H1 (cell line): ENCODE data around the gene ZSWIM4. TPM values are rescaled to one million over a fixed set of nuclear protein-coding genes. Genes with fewer than 3 reads are reported as not detected.
A peak's percentile ranks its signal among the peaks of the same experiment; 100 is the strongest.

Source experiments
- CTCF ChIA-PET: fragments of 300-600 bp; sonication (Branson Sonifier 250); formaldehyde crosslinking; loops from one replicate; lab custom pipeline; 2021; ENCODE audit not compliant: partially characterized antibody; lab: Charles Lee
- POLR2A ChIA-PET: fragments of 300-600 bp; sonication (Branson Sonifier 250); formaldehyde crosslinking; loops from one replicate; lab custom pipeline; 2021; ENCODE audit warnings: inconsistent platforms; ENCODE audit not compliant: partially characterized antibody; lab: Charles Lee
- DNase-seq, 2 experiments: peaks; one replicate each; pipeline versions ENCODE4 v3.0.0 to v3.0.0-alpha.2; 2010 to 2022; ENCODE audit warnings: low spot score in 2 of 2, low read depth in 1 of 2, mixed read lengths in 1 of 2
- FAIRE-seq: peaks from 2 replicates; lab custom pipeline; 2011; peaks lifted over from hg19 to GRCh38; lab: Jason Lieb, UNC
- H2AFZ ChIP-seq: 2 replicates; pipeline ENCODE4 v1.8.1; 2012; ENCODE audit warnings: low read length, inconsistent platforms
- H2AK5ac ChIP-seq: 2 replicates; pipeline ENCODE4 v1.6.1; 2013; ENCODE audit warnings: low read depth, low read length
- H2BK120ac ChIP-seq: replicated peaks from 2 replicates; pipeline ENCODE3; 2013; ENCODE audit warnings: low read depth, low read length, inconsistent platforms
- H2BK12ac ChIP-seq: 2 replicates; pipeline ENCODE4 v1.6.1; 2013; ENCODE audit warnings: low read depth, low read length
- H2BK15ac ChIP-seq: 2 replicates; pipeline ENCODE4 v1.6.1; 2013; ENCODE audit warnings: low read length
- H2BK20ac ChIP-seq: 2 replicates; pipeline ENCODE4 v1.6.1; 2013; ENCODE audit warnings: low read length
- H2BK5ac ChIP-seq: 2 replicates; pipeline ENCODE4 v1.6.1; 2013; ENCODE audit warnings: low read depth, low read length
- H3K14ac ChIP-seq: 2 replicates; pipeline ENCODE4 v1.6.1; 2013; ENCODE audit warnings: inconsistent platforms; ENCODE audit not compliant: insufficient read length
- H3K18ac ChIP-seq: 2 replicates; pipeline ENCODE4 v1.6.1; 2013; ENCODE audit warnings: low read length; ENCODE audit errors: extremely low read depth
- H3K23ac ChIP-seq: 2 replicates; pipeline ENCODE4 v1.6.1; 2013; ENCODE audit warnings: inconsistent platforms; ENCODE audit not compliant: insufficient read length
- H3K23me2 ChIP-seq: 2 replicates; pipeline ENCODE4 v1.6.1; 2013; ENCODE audit warnings: low read depth, low read length
- H3K27ac ChIP-seq: 2 replicates; pipeline ENCODE4 v1.6.1; 2011; ENCODE audit warnings: low read depth, low read length, inconsistent platforms
- H3K27me3 ChIP-seq, 4 experiments: replicated peaks in 1 of 4; 1 replicate in 1 of 4; 2 replicates in 3 of 4; pipeline versions ENCODE4 v1.6.1 to v1.8.1; 2011 to 2013; ENCODE audit warnings: low read length in 3 of 4, mild to moderate bottlenecking in 3 of 4, inconsistent platforms in 2 of 4, mixed read lengths in 2 of 4, moderate library complexity in 1 of 4; ENCODE audit not compliant: control insufficient read depth in 3 of 4, insufficient read depth in 3 of 4; ENCODE audit errors: extremely low read depth in 1 of 4
- H3K36me3 ChIP-seq, 4 experiments: 2 replicates each; pipeline versions ENCODE4 v1.6.1 to v1.8.1; 2011 to 2013; ENCODE audit warnings: mild to moderate bottlenecking in 4 of 4, low read length in 3 of 4, moderate library complexity in 2 of 4, control low read depth in 1 of 4, inconsistent platforms in 1 of 4; ENCODE audit not compliant: insufficient read depth in 4 of 4, control insufficient read depth in 2 of 4
- H3K4ac ChIP-seq: replicated peaks from 2 replicates; pipeline ENCODE3; 2013; ENCODE audit warnings: low read length, low read depth, mixed read lengths, inconsistent platforms; ENCODE audit not compliant: insufficient read length
- H3K4me1 ChIP-seq, 4 experiments: replicated peaks in 1 of 4; 1 replicate in 1 of 4; 2 replicates in 3 of 4; pipeline versions ENCODE4 v1.6.1 to v1.8.1; 2011 to 2013; ENCODE audit warnings: low read length in 3 of 4, inconsistent platforms in 2 of 4, mixed read lengths in 1 of 4; ENCODE audit not compliant: insufficient read depth in 4 of 4, control insufficient read depth in 3 of 4
- H3K4me2 ChIP-seq, 2 experiments: 2 replicates each; pipeline versions ENCODE4 v1.6.1 to v1.8.1; 2011 to 2013; ENCODE audit warnings: low read depth in 2 of 2, low read length in 2 of 2, control low read depth in 1 of 2, inconsistent platforms in 1 of 2, mild to moderate bottlenecking in 1 of 2; ENCODE audit not compliant: insufficient read depth in 1 of 2
- H3K4me3 ChIP-seq, 4 experiments: fragments of 200-600, 300-600 bp in 1 of 4; sonication (generic), shearing (Covaris generic), sonication (Bioruptor Twin) in 1 of 4; 2 replicates each; pipeline versions ENCODE4 v1.5.1 to v1.8.1; 2011 to 2016; ENCODE audit warnings: low read length in 4 of 4, low read depth in 3 of 4, control low read depth in 2 of 4, inconsistent platforms in 2 of 4, mild to moderate bottlenecking in 2 of 4, mixed read lengths in 1 of 4, moderate library complexity in 1 of 4; ENCODE audit not compliant: insufficient read depth in 2 of 4; ENCODE audit errors: extremely low read depth in 1 of 4
- H3K56ac ChIP-seq: replicated peaks from 2 replicates; pipeline ENCODE3; 2013; ENCODE audit warnings: low read depth, mild to moderate bottlenecking, mixed read lengths, low read length, inconsistent platforms; ENCODE audit not compliant: insufficient read length
- H3K79me1 ChIP-seq: 2 replicates; pipeline ENCODE4 v1.6.1; 2013; ENCODE audit warnings: low read depth, low read length, control low read depth
- H3K79me2 ChIP-seq, 2 experiments: 2 replicates each; pipeline versions ENCODE4 v1.6.1 to v1.8.1; 2012 to 2013; ENCODE audit warnings: low read length in 2 of 2, mild to moderate bottlenecking in 2 of 2, inconsistent platforms in 1 of 2; ENCODE audit not compliant: insufficient read depth in 2 of 2, control insufficient read depth in 1 of 2
- H3K9ac ChIP-seq, 4 experiments: replicated peaks in 1 of 4; 1 replicate in 1 of 4; 2 replicates in 3 of 4; pipeline versions ENCODE4 v1.6.1 to v1.8.1; 2011 to 2013; ENCODE audit warnings: low read depth in 3 of 4, low read length in 3 of 4, control low read depth in 2 of 4, mild to moderate bottlenecking in 2 of 4, moderate library complexity in 2 of 4, inconsistent platforms in 1 of 4; ENCODE audit errors: extremely low read depth in 1 of 4
- H3K9me3 ChIP-seq, 2 experiments: 2 replicates each; pipeline versions ENCODE4 v1.6.1 to v1.8.1; 2012 to 2013; ENCODE audit warnings: mild to moderate bottlenecking in 2 of 2, moderate library complexity in 2 of 2, control low read depth in 1 of 2, inconsistent platforms in 1 of 2, low read depth in 1 of 2, low read length in 1 of 2, mixed read lengths in 1 of 2; ENCODE audit not compliant: insufficient read depth in 2 of 2
- H4K20me1 ChIP-seq, 2 experiments: replicated peaks in 1 of 2; 2 replicates each; pipeline versions ENCODE3 to v1.8.1; 2011 to 2013; ENCODE audit warnings: inconsistent platforms in 2 of 2, low read length in 2 of 2, mild to moderate bottlenecking in 1 of 2; ENCODE audit not compliant: insufficient read depth in 2 of 2, control insufficient read depth in 1 of 2
- H4K5ac ChIP-seq: 2 replicates; pipeline ENCODE4 v1.6.1; 2013; ENCODE audit warnings: low read length, low read depth, mixed read lengths, inconsistent platforms; ENCODE audit not compliant: insufficient read length
- H4K8ac ChIP-seq: 2 replicates; pipeline ENCODE4 v1.8.0; 2013; ENCODE audit warnings: mild to moderate bottlenecking, moderate library complexity, low read length, inconsistent platforms; ENCODE audit not compliant: insufficient read depth; ENCODE audit errors: extremely low read depth
- H4K91ac ChIP-seq: replicated peaks from 2 replicates; pipeline ENCODE3; 2013; ENCODE audit warnings: low read length, mixed read lengths, inconsistent platforms; ENCODE audit not compliant: insufficient read length
- CEBPB ChIP-seq: IDR thresholded peaks from 2 replicates; pipeline ENCODE4 v1.6.1; 2012; ENCODE audit warnings: low read depth, low read length
- CHD1 ChIP-seq: IDR thresholded peaks from 2 replicates; pipeline ENCODE4 v1.6.1; 2012; ENCODE audit warnings: low read depth, low read length, improper control_type of control experiment
- EZH2 ChIP-seq: fragments of 200-600 bp; sonication (generic); IDR thresholded peaks from 2 replicates; pipeline ENCODE4 v1.7.1; 2012; ENCODE audit warnings: low read depth, mild to moderate bottlenecking, moderate library complexity, low read length, inconsistent platforms; ENCODE audit not compliant: severe bottlenecking
- KDM5A ChIP-seq: fragments of 200-600 bp; IDR thresholded peaks from 2 replicates; pipeline ENCODE4 v1.7.1; 2012; ENCODE audit warnings: mild to moderate bottlenecking, low read length, inconsistent platforms, mixed read lengths
- MAFK ChIP-seq: IDR thresholded peaks from 2 replicates; pipeline ENCODE4 v1.6.1; 2012; ENCODE audit warnings: low read depth, mild to moderate bottlenecking, improper control_type of control experiment, low read length
- POLR2A ChIP-seq, 2 experiments: IDR thresholded peaks; 1 replicate in 1 of 2; 2 replicates in 1 of 2; pipeline ENCODE4 v1.6.1; 2011; ENCODE audit warnings: low read depth in 2 of 2, low read length in 2 of 2, mild to moderate bottlenecking in 2 of 2; ENCODE audit errors: control extremely low read depth in 1 of 2
- SIN3A ChIP-seq, 2 experiments: IDR thresholded peaks in 1 of 2; conservative IDR thresholded peaks in 1 of 2; 2 replicates each; pipeline ENCODE4 v1.6.1; 2011 to 2012; ENCODE audit warnings: low read length in 2 of 2, improper control_type of control experiment in 1 of 2, low read depth in 1 of 2, mild to moderate bottlenecking in 1 of 2
- SP2 ChIP-seq: IDR thresholded peaks from 2 replicates; pipeline ENCODE4 v1.6.1; 2012; ENCODE audit warnings: mild to moderate bottlenecking, low read length, inconsistent platforms
- SP4 ChIP-seq: IDR thresholded peaks from 2 replicates; pipeline ENCODE4 v1.6.1; 2012; ENCODE audit warnings: low read length, inconsistent platforms
- TAF1 ChIP-seq: IDR thresholded peaks from 2 replicates; pipeline ENCODE4 v1.6.1; 2011; ENCODE audit warnings: mild to moderate bottlenecking, low read depth, low read length
- WGBS, 2 experiments: shearing (Covaris generic) in 1 of 2; methylation state at CpG; one replicate each; pipeline versions ENCODE4 v1.1.6 to v1.1.7; 2013 to 2015; ENCODE audit warnings: low lambda C conversion rate in 2 of 2, mixed read lengths in 2 of 2, inconsistent platforms in 1 of 2, low coverage in 1 of 2, missing lambda C conversion rate in 1 of 2; ENCODE audit not compliant: insufficient replicate concordance in 2 of 2, insufficient coverage in 1 of 2, insufficient read length in 1 of 2; ENCODE audit errors: extremely low coverage in 1 of 2, missing lambda C conversion rate in 1 of 2; 5-methylcytosine and 5-hydroxymethylcytosine counted together
- polyA plus RNA-seq, 7 experiments: library from polyadenylated mRNA; depleted of rRNA in 3 of 7; stranded (reverse) in 5 of 7; unstranded in 2 of 7; fragments of >200 nt in 5 of 7; fragments of 200-250 nt in 2 of 7; gene quantifications; 1 replicate in 5 of 7; 2 replicates in 1 of 7; 4 replicates in 1 of 7; pipeline versions ENCODE4 v1.2.1 to v1.2.3, GENCODE V29; 2011 to 2013; ENCODE audit warnings: missing spikeins in 2 of 7, mixed read lengths in 2 of 7
- total RNA-seq: library from RNA; stranded (reverse); fragmentation: NEBNext Ultra II Directional; extraction: Animal tissue kit (Norgen Biotek cat#: 25700); gene quantifications from 2 replicates; pipeline ENCODE4 v1.2.1, GENCODE V29; 2021
- TF ChIP-seq, protein P1 (sequence below): IDR thresholded peaks from 2 replicates; pipeline ENCODE4 v1.6.1; 2012; ENCODE audit warnings: low read length, inconsistent platforms

ZSWIM4 gene
- total and polyA plus RNA-seq, 2 of the 8 experiments (the other 6 are each of a cell fraction or from before 2014, with no cell fraction given): 12.2 to 31.1 TPM

- Histone ChIP-seq H3K9me3 (no peaks in the 10 kb centered on the region), H2BK15ac (0 out of 2 replicates have a peak overlapping the region, but pooled peaks have one; percentile 72), H2BK12ac (peak overlapping the region; percentile 77; the same call in 1 of the 2 replicates), H3K27ac (no peak overlapping the region), H2AK5ac (peak overlapping the region; percentile 70; the same call in 1 of the 2 replicates), H2BK20ac (no peak overlapping the region), H3K79me2 (peaks cover 0 to 3% of the 10 kb centered on the region in 2 experiments; a peak in 2 of 4 replicates), H3K18ac (no peak overlapping the region), H4K20me1 (peaks cover 1 to 9% of the 10 kb centered on the region in 2 experiments), H3K27me3 (no peaks in the 10 kb centered on the region), H3K23me2 (peaks cover 6% of the 10 kb centered on the region; the same call in 1 of the 2 replicates), H3K4me1 (peaks cover 0 to 34% (median 27%) of the 10 kb centered on the region in 4 experiments; a peak in 6 of 7 replicates), H3K9ac (no peak overlapping the region), H3K14ac (no peak overlapping the region), H2BK120ac (no peak overlapping the region), H3K4me2 (no peak overlapping the region; a peak in 1 of 4 replicates), H3K56ac (no peak overlapping the region), H2AFZ (no peak overlapping the region), H3K4me3 (no peak overlapping the region), H3K23ac (no peak overlapping the region), H4K5ac (no peak overlapping the region), H3K4ac (no peak overlapping the region), H4K8ac (no peak overlapping the region), H4K91ac (no peak overlapping the region), H3K79me1 (no peaks in the 10 kb centered on the region), H3K36me3 (no peaks in the 10 kb centered on the region), H2BK5ac (peak overlapping the region; percentile 35; the same call in 1 of the 2 replicates)
- no peak for DNase-seq
- ChIA-PET POLR2A (interaction anchor here (0.6 to 1.7 kb wide), 8 partner anchors 8 to 674 kb away, joined by 3 to 7 read pairs (median 4); no protein-coding TSS in a partner anchor), CTCF (interaction anchor here (1.0 to 1.7 kb wide), 6 partner anchors 9 to 33 kb away, joined by 3 to 9 read pairs (median 6); no protein-coding TSS in a partner anchor)
- TF ChIP-seq POLR2A (IDR thresholded peaks at IDR 0.05; ENCODE audit: control extremely low read depth in 1 of 2, low read depth in 2 of 2, low read length in 2 of 2): no peak
- no peak for TF ChIP-seq SP2
- no peak for TF ChIP-seq EZH2
- TF ChIP-seq MAFK: no peak
- TF ChIP-seq, protein P1, sequence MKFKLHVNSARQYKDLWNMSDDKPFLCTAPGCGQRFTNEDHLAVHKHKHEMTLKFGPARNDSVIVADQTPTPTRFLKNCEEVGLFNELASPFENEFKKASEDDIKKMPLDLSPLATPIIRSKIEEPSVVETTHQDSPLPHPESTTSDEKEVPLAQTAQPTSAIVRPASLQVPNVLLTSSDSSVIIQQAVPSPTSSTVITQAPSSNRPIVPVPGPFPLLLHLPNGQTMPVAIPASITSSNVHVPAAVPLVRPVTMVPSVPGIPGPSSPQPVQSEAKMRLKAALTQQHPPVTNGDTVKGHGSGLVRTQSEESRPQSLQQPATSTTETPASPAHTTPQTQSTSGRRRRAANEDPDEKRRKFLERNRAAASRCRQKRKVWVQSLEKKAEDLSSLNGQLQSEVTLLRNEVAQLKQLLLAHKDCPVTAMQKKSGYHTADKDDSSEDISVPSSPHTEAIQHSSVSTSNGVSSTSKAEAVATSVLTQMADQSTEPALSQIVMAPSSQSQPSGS: no peak
- TF ChIP-seq SP4: no peak
- TF ChIP-seq TAF1: no peak
- no peak for TF ChIP-seq KDM5A
- no peak for TF ChIP-seq SIN3A (conservative IDR thresholded peaks at IDR 0.05 in 1 of 2, IDR thresholded peaks at IDR 0.05 in 1 of 2; ENCODE audit: low read depth in 1 of 2, low read length in 2 of 2)
- no peak for TF ChIP-seq CEBPB
- TF ChIP-seq CHD1: no peak
- FAIRE-seq: no peak
- WGBS, 2 experiments: 92% methylated on average over 22 of the region's 23 CpGs; no CpG with 5 or more reads in 1 of the 2 experiments
Observed at GRCh38 chr19:13840305-13841085, 45.3 kb downstream of the ZSWIM4 start.
